Measurements from ENCODE around the gene POLR2M. TPM values are rescaled to one million over a fixed set of nuclear protein-coding genes. Genes with fewer than 3 reads are reported as not detected.

Gene POLR2M
- polyA plus RNA-seq (ENCODE audit: insufficient read length in 4 of 4): 10 to 100 TPM; 85.4 to 99.2 (median 94.6) TPM

- peak; percentile 86 to 97 (median 93) for DNase-seq (ENCODE audit: low read depth in 4 of 4, low spot score in 2 of 4)
These were observed at the start of gene POLR2M for GRCh38 chr15:57706405-57707209. Gene POLR2M, plus strand, starts transcription at chr15:57706714. Its CDS starts 129 bp downstream, at chr15:57706843.

GRCh38 chr15:57657619-57658018 is 48.9 kb upstream of the POLR2M start:
- no peak for DNase-seq (ENCODE audit: low read depth in 4 of 4, low spot score in 2 of 4)

GRCh38 chr15:57662091-57662744 is 44.3 kb upstream of the POLR2M start:
- no peak for DNase-seq (ENCODE audit: low read depth in 4 of 4, low spot score in 2 of 4)

GRCh38 chr15:57662802-57663201 is 43.7 kb upstream of the POLR2M start:
- no peak for DNase-seq (ENCODE audit: low read depth in 4 of 4, low spot score in 2 of 4)

GRCh38 chr15:57663262-57663661 is 43.3 kb upstream of the POLR2M start:
- DNase-seq (ENCODE audit: low read depth in 4 of 4, low spot score in 2 of 4): no peak

GRCh38 chr15:57665194-57665593 is 41.3 kb upstream of the POLR2M start:
- no peak for DNase-seq (ENCODE audit: low read depth in 4 of 4, low spot score in 2 of 4)

GRCh38 chr15:57665939-57666338 is 40.6 kb upstream of the POLR2M start:
- DNase-seq (ENCODE audit: low read depth in 4 of 4, low spot score in 2 of 4): no peak

GRCh38 chr15:57667171-57667849 is 39.2 kb upstream of the POLR2M start:
- DNase-seq (ENCODE audit: low read depth in 4 of 4, low spot score in 2 of 4): peak in 2 of 4 donors; percentile 57 to 65

- no peak for DNase-seq (ENCODE audit: low read depth in 4 of 4, low spot score in 2 of 4)
These were observed 38.5 kb upstream of the POLR2M start for GRCh38 chr15:57668016-57668415.

GRCh38 chr15:57671636-57672035 is 34.9 kb upstream of the POLR2M start:
- DNase-seq (ENCODE audit: low read depth in 4 of 4, low spot score in 2 of 4): no peak

GRCh38 chr15:57675481-57676181 is 30.9 kb upstream of the POLR2M start:
- no peak for DNase-seq (ENCODE audit: low read depth in 4 of 4, low spot score in 2 of 4)

- no peak for DNase-seq (ENCODE audit: low read depth in 4 of 4, low spot score in 2 of 4)
These were observed 29.9 kb upstream of the POLR2M start for GRCh38 chr15:57676585-57676984.

- no peak for DNase-seq (ENCODE audit: low read depth in 4 of 4, low spot score in 2 of 4)
These were observed 29.3 kb upstream of the POLR2M start for GRCh38 chr15:57677204-57677603.

GRCh38 chr15:57680021-57680420 is 26.5 kb upstream of the POLR2M start:
- DNase-seq (ENCODE audit: low read depth in 4 of 4, low spot score in 2 of 4): no peak

GRCh38 chr15:57681011-57681410 is 25.5 kb upstream of the POLR2M start:
- DNase-seq (ENCODE audit: low read depth in 4 of 4, low spot score in 2 of 4): no peak

- no peak for DNase-seq (ENCODE audit: low read depth in 4 of 4, low spot score in 2 of 4)
These were observed 23.0 kb upstream of the POLR2M start for GRCh38 chr15:57683481-57683880.

GRCh38 chr15:57684491-57685151 is 21.9 kb upstream of the POLR2M start:
- DNase-seq (ENCODE audit: low read depth in 4 of 4, low spot score in 2 of 4): no peak

- DNase-seq (ENCODE audit: low read depth in 4 of 4, low spot score in 2 of 4): no peak
These were observed 21.0 kb upstream of the POLR2M start for GRCh38 chr15:57685306-57686095.

GRCh38 chr15:57686657-57687056 is 19.9 kb upstream of the POLR2M start:
- no peak for DNase-seq (ENCODE audit: low read depth in 4 of 4, low spot score in 2 of 4)
